Activated T-helper 1 cell treated with anti-CD3 and anti-CD28 coated beads, Interleukin-2, amount 50 U/mL, for 16 hours (primary cell): ENCODE measurements around the gene SLC12A6.

Source experiments
- DNase-seq, 2 donors: peaks; one replicate each; pipeline ENCODE4 v3.0.0-alpha.2; 2020; ENCODE audit warnings: low read depth in 1 of 2, low spot score in 1 of 2

The SLC12A6 gene

GRCh38 chr15:34266751-34267150 lies 70.8 kb downstream of the SLC12A6 start:
- DNase-seq: no peak

GRCh38 chr15:34264076-34264475 lies 73.5 kb downstream of the SLC12A6 start:
- no peak for DNase-seq

- no peak for DNase-seq
Observed at GRCh38 chr15:34262362-34262761, 75.2 kb downstream of the SLC12A6 start.

GRCh38 chr15:34259566-34259965 lies 78.0 kb downstream of the SLC12A6 start:
- no peak for DNase-seq

- DNase-seq: no peak
Observed at GRCh38 chr15:34258151-34258550, 79.4 kb downstream of the SLC12A6 start.

- DNase-seq: no peak
Observed at GRCh38 chr15:34252545-34252944, 85.0 kb downstream of the SLC12A6 start.

GRCh38 chr15:34248190-34248589 lies 89.4 kb downstream of the SLC12A6 start:
- no peak for DNase-seq

- no peak for DNase-seq
Observed at GRCh38 chr15:34246276-34246976, 91.2 kb downstream of the SLC12A6 start.

- DNase-seq: no peak
Observed at GRCh38 chr15:34243226-34243625, 94.4 kb downstream of the SLC12A6 start.

GRCh38 chr15:34242331-34242710 lies 95.3 kb downstream of the SLC12A6 start:
- DNase-seq: no peak

GRCh38 chr15:34241376-34242330 lies 95.9 kb downstream of the SLC12A6 start:
- no peak for DNase-seq

- no peak for DNase-seq
Observed at GRCh38 chr15:34240537-34240936, 97.0 kb downstream of the SLC12A6 start.

- no peak for DNase-seq
Observed at GRCh38 chr15:34239151-34239808, 98.3 kb downstream of the SLC12A6 start.

GRCh38 chr15:34233614-34234013 lies 104.0 kb downstream of the SLC12A6 start:
- no peak for DNase-seq

GRCh38 chr15:34223904-34224596 lies 113.5 kb downstream of the SLC12A6 start:
- no peak for DNase-seq

GRCh38 chr15:34217587-34218225 lies 119.9 kb downstream of the SLC12A6 start:
- DNase-seq: no peak

GRCh38 chr15:34216527-34217270 lies 120.9 kb downstream of the SLC12A6 start:
- no peak for DNase-seq

GRCh38 chr15:34214135-34214534 lies 123.4 kb downstream of the SLC12A6 start:
- DNase-seq: no peak

GRCh38 chr15:34213690-34214089 lies 123.9 kb downstream of the SLC12A6 start:
- no peak for DNase-seq
